GM21367 (cell line): ENCODE measurements around the gene PROP1.
"Not testable (repeated sequence)": the region's sequence is repeated elsewhere in the genome, so short reads cannot be mapped to it uniquely, and the experiment has no call there.

Experiments
- ATAC-seq: cut with Tn5 transposase; IDR thresholded peaks from one replicate; pipeline ENCODE4 v1.9.1; 2021; ENCODE audit not compliant: unreplicated experiment

PROP1 gene

GRCh38 chr5:177982956-177983355, 13.1 kb downstream of the PROP1 start:
- no peak for ATAC-seq

GRCh38 chr5:177982072-177982727, 13.8 kb downstream of the PROP1 start:
- no peak for ATAC-seq

- ATAC-seq, result no peak
Measured at GRCh38 chr5:177981296-177982071, 14.6 kb downstream of the PROP1 start.

- ATAC-seq, result no peak
Measured at GRCh38 chr5:177980743-177981151, 15.3 kb downstream of the PROP1 start.

GRCh38 chr5:177977600-177977999, 18.4 kb downstream of the PROP1 start:
- not testable (repeated sequence) for ATAC-seq

GRCh38 chr5:177973066-177973635, 22.9 kb downstream of the PROP1 start:
- ATAC-seq, result no peak

- ATAC-seq, result no peak
Measured at GRCh38 chr5:177972613-177973012, 23.4 kb downstream of the PROP1 start.

- ATAC-seq, result not testable (repeated sequence)
Measured at GRCh38 chr5:177972014-177972413, 24.0 kb downstream of the PROP1 start.

GRCh38 chr5:177968661-177969211, 27.3 kb downstream of the PROP1 start:
- no peak for ATAC-seq

- no peak for ATAC-seq
Measured at GRCh38 chr5:177967221-177967887, 28.7 kb downstream of the PROP1 start.

GRCh38 chr5:177966839-177967166, 29.2 kb downstream of the PROP1 start:
- no peak for ATAC-seq

- ATAC-seq, result no peak
Measured at GRCh38 chr5:177966009-177966838, 29.8 kb downstream of the PROP1 start.

GRCh38 chr5:177964471-177964870, 31.6 kb downstream of the PROP1 start:
- no peak for ATAC-seq

GRCh38 chr5:177963966-177964365, 32.1 kb downstream of the PROP1 start:
- ATAC-seq, result no peak

GRCh38 chr5:177959315-177959714, 36.7 kb downstream of the PROP1 start:
- no peak for ATAC-seq

GRCh38 chr5:177958696-177959095, 37.3 kb downstream of the PROP1 start:
- ATAC-seq, result no peak

GRCh38 chr5:177957241-177957640, 38.8 kb downstream of the PROP1 start:
- no peak for ATAC-seq

- not testable (repeated sequence) for ATAC-seq
Measured at GRCh38 chr5:177953101-177953500, 42.9 kb downstream of the PROP1 start.

GRCh38 chr5:177949656-177950055, 46.4 kb downstream of the PROP1 start:
- not testable (repeated sequence) for ATAC-seq

GRCh38 chr5:177949065-177949464, 47.0 kb downstream of the PROP1 start:
- ATAC-seq, result not testable (repeated sequence)
